ENCODE data around the gene KRTCAP2. TPM values are rescaled to one million over a fixed set of nuclear protein-coding genes. Genes with fewer than 3 reads are reported as not detected.
A peak's percentile ranks its signal among the peaks of the same experiment; 100 is the strongest.
"Not testable (repeated sequence)": the region's sequence is repeated elsewhere in the genome, so short reads cannot be mapped to it uniquely, and the experiment has no call there.

Gene KRTCAP2
- total and polyA plus RNA-seq, 3 donors from 2014 or later = 242 to 397 (median 255) TPM

GRCh38 chr1:155170101-155170785, 2.9 kb downstream of the KRTCAP2 start:
- TF ChIP-seq POLR2A (IDR thresholded peaks at IDR 0.05) (no peak), CTCF (IDR thresholded peaks at IDR 0.05) (no peak)
- no peak overlapping the region for H3K4me3 ChIP-seq
- H3K27ac ChIP-seq = no peak overlapping the region
- DNase-seq = no peak
- WGBS, 2 donors = 90 to 91% methylated on average over 2 of the region's 2 CpGs
- no peaks in the 10 kb centered on the region for H3K9me3 ChIP-seq
- intact Hi-C loops (cut with DNase I; ENCODE audit: low total_unique reads) = no loop called here
- H3K27me3 ChIP-seq = no peaks in the 10 kb centered on the region
- H3K36me3 ChIP-seq (ENCODE audit: low read depth, missing control alignments) = no peaks in the 10 kb centered on the region
- peaks cover 28% of the 10 kb centered on the region for H3K4me1 ChIP-seq

GRCh38 chr1:155169541-155169940, 3.6 kb downstream of the KRTCAP2 start:
- Histone ChIP-seq H3K36me3 (ENCODE audit: low read depth, missing control alignments) (no peaks in the 10 kb centered on the region), H3K27me3 (no peaks in the 10 kb centered on the region), H3K27ac (peak overlapping the region in 1 of 2 donors; percentile 31), H3K4me1 (peaks cover 28% of the 10 kb centered on the region), H3K4me3 (no peak overlapping the region), H3K9me3 (no peaks in the 10 kb centered on the region)
- intact Hi-C loops (cut with DNase I; ENCODE audit: low total_unique reads) = loop anchor here (5.0 kb wide), 1 partner anchor 77 kb away; no protein-coding TSS in a partner anchor
- TF ChIP-seq CTCF (IDR thresholded peaks at IDR 0.05) (no peak), POLR2A (IDR thresholded peaks at IDR 0.05) (no peak)
- WGBS, 2 donors = 56 to 79% methylated on average over 5 of the region's 5 CpGs
- DNase-seq = no peak

- no peak for DNase-seq
- Histone ChIP-seq H3K4me3 (no peak overlapping the region), H3K27me3 (no peaks in the 10 kb centered on the region), H3K36me3 (ENCODE audit: low read depth, missing control alignments) (no peaks in the 10 kb centered on the region), H3K4me1 (peaks cover 28% of the 10 kb centered on the region), H3K9me3 (no peaks in the 10 kb centered on the region), H3K27ac (no peak overlapping the region)
- WGBS, 2 donors = 68 to 79% methylated on average over 10 of the region's 10 CpGs
- TF ChIP-seq POLR2A (IDR thresholded peaks at IDR 0.05) = no peak
- no peak for TF ChIP-seq CTCF (IDR thresholded peaks at IDR 0.05)
- intact Hi-C loops (cut with DNase I; ENCODE audit: low total_unique reads) = loop anchor here (5.0 kb wide), 1 partner anchor 76 kb away; no protein-coding TSS in a partner anchor
These were observed 4.5 kb downstream of the KRTCAP2 start for GRCh38 chr1:155168456-155169210.

- not testable (repeated sequence) for H3K27me3 ChIP-seq; H3K36me3 ChIP-seq (ENCODE audit: low read depth, missing control alignments); H3K9me3 ChIP-seq; H3K4me3 ChIP-seq; H3K27ac ChIP-seq; DNase-seq
- H3K4me1 ChIP-seq = peaks cover 28% of the 10 kb centered on the region
- 44 to 54% methylated on average over 4 of the region's 4 CpGs for WGBS, 2 donors
- intact Hi-C loops (cut with DNase I; ENCODE audit: low total_unique reads) = loop anchor here (5.0 kb wide), 1 partner anchor 76 kb away; no protein-coding TSS in a partner anchor
These were observed 5.0 kb downstream of the KRTCAP2 start for GRCh38 chr1:155168105-155168445.
